OCI-LY3 (cell line): ENCODE data around the gene SH3RF3.
"Not testable (repeated sequence)": the region's sequence is repeated elsewhere in the genome, so short reads cannot be mapped to it uniquely, and the experiment has no call there.

Experiments used
- H2AFZ ChIP-seq: fragments of 200-600, 300-600 bp; shearing (Covaris generic); 2 replicates; pipeline ENCODE4 v1.6.0; 2014; ENCODE audit warnings: antibody characterized with exemption, low read depth, low read length
- H3K27ac ChIP-seq: fragments of 200-600, 300-600 bp; sonication (generic); 2 replicates; pipeline ENCODE4 v1.5.1; 2014; ENCODE audit warnings: mild to moderate bottlenecking, low read length, moderate library complexity, mixed read lengths
- H3K27me3 ChIP-seq: fragments of 200-600, 300-600 bp; sonication (generic); 2 replicates; pipeline ENCODE4 v1.6.1; 2014; ENCODE audit warnings: low read depth, low read length, mixed read lengths
- H3K36me3 ChIP-seq: fragments of 200-600, 300-600 bp; sonication (generic); replicated peaks from 2 replicates; pipeline ENCODE3; 2014; ENCODE audit warnings: low read depth, low read length, mixed read lengths
- H3K4me1 ChIP-seq: fragments of 300-600, 200-600 bp; sonication (generic); 2 replicates; pipeline ENCODE4 v1.6.1; 2014; ENCODE audit warnings: low read length, mixed read lengths
- H3K4me2 ChIP-seq: fragments of 200-600, 300-600 bp; sonication (generic); 2 replicates; pipeline ENCODE4 v1.6.1; 2014; ENCODE audit warnings: low read length, mixed read lengths
- H3K4me3 ChIP-seq: fragments of 300-600, 200-600 bp; sonication (generic); 2 replicates; pipeline ENCODE4 v1.5.1; 2014; ENCODE audit warnings: antibody characterized with exemption, mild to moderate bottlenecking, low read length, moderate library complexity
- H3K79me2 ChIP-seq: fragments of 300-600, 200-600 bp; shearing (Covaris generic); 2 replicates; pipeline ENCODE4 v1.6.1; 2014; ENCODE audit warnings: mild to moderate bottlenecking, low read length, mixed read lengths
- H3K9ac ChIP-seq: fragments of 300-600, 200-600 bp; shearing (Covaris generic); 2 replicates; pipeline ENCODE4 v1.6.0; 2014; ENCODE audit warnings: mild to moderate bottlenecking, low read length, moderate library complexity
- H3K9me3 ChIP-seq: fragments of 200-600, 300-600 bp; shearing (Covaris generic); 2 replicates; pipeline ENCODE4 v1.6.1; 2014; ENCODE audit warnings: low read length, mixed read lengths; ENCODE audit not compliant: insufficient read depth
- H4K20me1 ChIP-seq: fragments of 200-600, 300-600 bp; sonication (generic); 2 replicates; pipeline ENCODE4 v1.6.1; 2016; ENCODE audit warnings: low read length, mixed read lengths; ENCODE audit not compliant: insufficient read depth
- CTCF ChIP-seq: fragments of 200-600, 300-600 bp; sonication (generic); IDR thresholded peaks from 2 replicates; pipeline ENCODE4 v1.5.1; 2014; ENCODE audit warnings: antibody characterized with exemption, low read length, low read depth
- EZH2phosphoT487 ChIP-seq: fragments of 200-600 bp; shearing (Covaris generic); IDR thresholded peaks from 2 replicates; pipeline ENCODE4 v1.6.1; 2018; ENCODE audit warnings: antibody characterized with exemption, mixed run types, low read depth

Gene SH3RF3

GRCh38 chr2:109222422-109222821, 93.4 kb downstream of the SH3RF3 start:
- H3K27me3 ChIP-seq = peaks cover 19% of the 10 kb centered on the region
- no peak overlapping the region for H2AFZ ChIP-seq
- H3K9me3 ChIP-seq = no peaks in the 10 kb centered on the region
- H3K36me3 ChIP-seq = no peaks in the 10 kb centered on the region
- no peak overlapping the region for H3K9ac ChIP-seq
- H3K79me2 ChIP-seq = no peaks in the 10 kb centered on the region
- no peak overlapping the region for H3K4me2 ChIP-seq
- H3K4me1 ChIP-seq = no peaks in the 10 kb centered on the region
- TF ChIP-seq CTCF (no peak), EZH2phosphoT487 (no peak)
- H4K20me1 ChIP-seq = no peaks in the 10 kb centered on the region
- H3K27ac ChIP-seq = no peak overlapping the region
- no peak overlapping the region for H3K4me3 ChIP-seq

- TF ChIP-seq CTCF (no peak), EZH2phosphoT487 (no peak)
- Histone ChIP-seq H3K79me2 (no peaks in the 10 kb centered on the region), H3K36me3 (no peaks in the 10 kb centered on the region), H3K27ac (no peak overlapping the region), H3K4me1 (no peaks in the 10 kb centered on the region), H3K27me3 (peaks cover 14% of the 10 kb centered on the region), H3K9me3 (no peaks in the 10 kb centered on the region), H4K20me1 (no peaks in the 10 kb centered on the region), H3K4me3 (no peak overlapping the region), H3K9ac (no peak overlapping the region), H3K4me2 (no peak overlapping the region), H2AFZ (no peak overlapping the region)
Measured at GRCh38 chr2:109222825-109223471, 93.9 kb downstream of the SH3RF3 start.

DNA sequence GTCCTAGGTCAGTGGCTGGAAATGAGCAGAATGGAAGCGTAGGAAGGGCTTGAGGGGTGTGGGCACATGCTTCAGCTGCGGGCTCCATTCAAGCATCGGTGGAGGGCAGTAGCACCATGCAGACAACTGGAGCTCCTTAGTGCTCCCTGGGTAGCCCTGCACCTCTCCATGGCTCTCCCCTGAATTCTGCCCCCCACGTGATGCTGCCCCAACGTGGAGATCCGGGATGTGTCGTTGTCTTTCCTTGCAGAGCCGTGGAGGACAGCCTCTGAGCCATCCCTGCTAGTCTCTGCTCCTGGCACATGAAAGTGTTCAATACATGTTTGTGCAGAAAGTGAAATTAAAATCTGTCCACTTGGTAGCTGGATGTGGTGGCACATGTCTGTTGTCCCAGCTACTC, 94.5 kb downstream of the SH3RF3 start:
- H3K4me1 ChIP-seq = no peaks in the 10 kb centered on the region
- H3K4me3 ChIP-seq = no peak overlapping the region
- no peak overlapping the region for H3K27ac ChIP-seq
- no peaks in the 10 kb centered on the region for H3K79me2 ChIP-seq
- H3K27me3 ChIP-seq = peaks cover 8% of the 10 kb centered on the region
- no peaks in the 10 kb centered on the region for H3K9me3 ChIP-seq
- H3K9ac ChIP-seq = no peak overlapping the region
- no peaks in the 10 kb centered on the region for H4K20me1 ChIP-seq
- H2AFZ ChIP-seq = no peak overlapping the region
- TF ChIP-seq EZH2phosphoT487 = no peak
- TF ChIP-seq CTCF = no peak
- H3K36me3 ChIP-seq = no peaks in the 10 kb centered on the region
- no peak overlapping the region for H3K4me2 ChIP-seq

DNA sequence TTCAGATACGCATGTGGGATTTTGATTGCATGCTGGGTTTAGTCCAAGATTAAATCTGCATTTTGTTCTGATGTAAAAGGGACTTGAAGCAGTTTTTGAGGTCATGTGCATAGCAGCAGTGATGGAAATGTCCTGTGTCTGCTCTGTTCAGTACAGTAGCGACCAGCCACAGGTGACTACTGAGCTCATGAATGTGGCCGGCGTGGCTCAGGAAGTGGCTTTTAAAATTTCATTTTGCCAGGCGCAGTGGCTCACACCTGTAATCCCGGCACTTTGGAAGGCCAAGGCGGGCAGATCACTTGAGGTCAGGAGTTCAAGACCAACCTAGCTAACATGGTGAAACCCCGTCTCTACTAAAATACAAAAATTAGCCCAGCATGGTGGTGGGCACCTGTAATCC, 95.3 kb downstream of the SH3RF3 start:
- not testable (repeated sequence) for H4K20me1 ChIP-seq, H3K4me1 ChIP-seq, H3K36me3 ChIP-seq, H3K4me2 ChIP-seq, H3K27me3 ChIP-seq, H3K27ac ChIP-seq, H2AFZ ChIP-seq, H3K9ac ChIP-seq, H3K4me3 ChIP-seq, H3K79me2 ChIP-seq, H3K9me3 ChIP-seq
